Lung microvascular endothelial cell (primary cell): ENCODE results near the gene FRRS1L. TPM values are rescaled to one million over a fixed set of nuclear protein-coding genes. Genes with fewer than 3 reads are reported as not detected.

Experiments used
- DNase-seq, 2 donors: peaks; one replicate each; pipeline versions ENCODE4 v3.0.0 to v3.0.0-alpha.2; 2010; ENCODE audit warnings: low read depth in 2 of 2
- total RNA-seq: library from RNA; depleted of rRNA; stranded (reverse); fragments of >200 nt; gene quantifications from 2 replicates; pipeline ENCODE4 v1.2.1, GENCODE V29; 2014

FRRS1L gene
- total RNA-seq, 1 donor from 2014 or later, result not detected

DNA sequence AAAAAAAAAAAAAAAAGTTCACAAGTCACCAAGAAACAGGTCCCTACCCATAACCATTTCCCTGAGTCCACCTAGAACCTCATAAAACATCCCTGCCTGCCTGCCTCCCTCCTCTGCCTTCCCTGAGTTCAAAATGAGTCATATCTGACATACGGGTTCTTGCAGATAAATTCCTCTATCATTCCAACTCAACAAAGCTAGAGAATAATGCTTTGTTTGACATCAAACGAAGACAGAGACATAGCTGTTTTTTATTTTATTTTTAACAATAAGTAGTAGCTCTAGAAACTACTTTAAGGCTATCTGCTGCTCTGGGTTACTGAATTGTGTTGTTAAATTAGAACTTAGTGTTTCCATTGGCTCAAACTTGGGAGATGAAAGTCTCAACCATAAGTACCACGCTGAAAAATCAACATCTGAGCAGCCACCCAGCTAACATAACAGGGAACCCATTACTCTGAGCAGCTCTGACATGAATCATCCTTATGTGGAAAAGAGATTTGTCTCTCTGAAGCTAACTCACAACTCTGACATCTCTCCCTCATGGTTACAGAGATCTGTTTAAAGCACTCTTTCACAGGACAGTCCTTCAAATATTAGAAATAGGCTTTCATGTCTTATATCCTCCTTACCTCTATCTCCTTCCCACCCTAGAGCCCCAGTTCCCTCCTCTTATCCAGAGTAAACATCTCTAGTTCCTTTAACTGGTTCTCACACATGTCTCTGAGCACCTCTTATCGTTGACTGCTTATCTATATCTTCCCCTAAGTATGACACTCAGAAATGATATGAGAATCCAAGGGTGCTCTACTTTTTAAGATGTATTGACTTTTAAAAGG is 59.4 kb downstream of the FRRS1L start:
- peak; percentile 49 to 72 for DNase-seq

DNA sequence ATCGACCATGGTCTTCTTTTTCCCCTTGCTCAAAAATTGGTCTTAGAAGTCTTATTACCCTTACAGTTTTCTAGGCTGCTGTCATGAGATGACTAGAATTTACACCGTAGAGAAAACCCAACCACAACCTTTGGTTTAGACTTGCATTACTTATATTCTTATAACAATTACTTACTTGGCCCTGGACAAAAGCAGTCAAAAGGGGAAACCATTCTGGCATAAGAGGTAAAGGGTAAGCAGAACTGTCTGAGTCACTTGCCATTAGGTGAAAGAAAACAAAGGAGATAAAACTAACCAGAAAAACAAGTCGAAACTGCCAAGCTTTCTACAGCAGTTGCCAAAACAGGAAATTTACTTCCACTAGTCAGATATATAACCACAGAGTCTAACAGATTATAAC is 65.2 kb downstream of the FRRS1L start:
- DNase-seq, result peak; percentile 83 to 92

DNA sequence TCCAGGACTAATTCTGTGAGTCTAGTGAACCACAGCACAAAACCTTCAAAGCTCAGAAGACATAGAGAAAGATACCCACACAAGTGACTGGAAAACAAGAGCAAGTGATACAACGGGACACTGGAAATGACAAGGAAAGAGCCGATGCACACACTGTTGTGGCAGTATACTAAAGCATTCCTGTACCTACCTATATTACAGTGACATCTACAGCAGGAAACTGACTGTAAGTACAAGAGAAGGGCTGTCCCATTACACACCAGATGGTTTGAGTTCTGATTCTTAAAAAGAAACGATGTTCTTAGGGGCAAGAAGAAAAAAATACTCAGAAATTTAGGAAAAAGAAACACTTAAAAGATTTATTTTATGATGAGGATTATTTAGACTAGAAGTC is 65.8 kb downstream of the FRRS1L start:
- peak; percentile 17 to 32 for DNase-seq

DNA sequence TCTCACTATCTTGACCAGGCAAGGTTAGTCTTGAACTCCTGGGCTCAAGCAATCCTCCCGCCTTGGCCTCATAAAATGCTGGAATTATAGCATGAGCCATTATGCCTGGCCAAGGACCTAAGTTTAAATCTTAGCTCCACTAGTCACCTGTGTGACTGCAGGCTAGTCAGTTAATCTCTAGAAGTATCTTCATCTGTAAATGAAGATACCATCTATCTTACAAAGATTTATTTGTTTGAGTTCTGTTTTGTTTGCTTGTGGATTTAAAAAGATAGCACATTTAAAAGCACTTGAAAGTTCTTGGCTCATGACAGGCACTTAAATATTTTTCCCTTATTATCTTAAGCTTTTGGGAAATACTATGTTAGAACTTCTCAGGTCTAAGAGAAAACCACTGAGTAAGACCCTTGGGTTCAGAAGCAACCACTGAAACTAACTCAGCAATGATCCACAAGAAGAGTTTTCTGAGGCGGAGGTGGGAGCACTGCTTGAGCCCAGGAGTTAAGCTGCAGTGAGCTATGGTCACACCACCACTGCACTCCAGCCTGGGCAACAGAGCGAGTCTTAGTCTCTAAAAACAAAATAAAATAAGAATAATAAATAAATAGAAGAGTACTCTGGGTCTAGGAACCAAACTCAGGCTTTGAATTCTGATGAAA is 66.4 kb downstream of the FRRS1L start:
- no peak for DNase-seq

DNA sequence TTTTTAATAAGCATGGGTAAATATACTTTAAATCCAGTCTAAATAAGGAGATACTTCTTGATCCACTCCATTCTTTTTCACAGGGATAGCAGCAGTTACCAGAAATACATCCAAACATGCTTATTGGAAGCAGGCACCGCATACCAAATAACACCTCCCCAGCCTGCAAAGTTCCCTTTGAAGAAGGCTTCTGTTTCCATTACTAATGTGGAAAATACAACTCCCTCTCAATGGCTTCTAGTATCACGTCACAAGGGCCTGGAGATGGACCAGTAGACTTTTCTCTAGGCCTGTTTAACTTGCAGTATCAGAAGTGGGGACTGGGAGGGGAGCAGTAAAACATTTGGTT is 68.1 kb downstream of the FRRS1L start:
- no peak for DNase-seq

DNA sequence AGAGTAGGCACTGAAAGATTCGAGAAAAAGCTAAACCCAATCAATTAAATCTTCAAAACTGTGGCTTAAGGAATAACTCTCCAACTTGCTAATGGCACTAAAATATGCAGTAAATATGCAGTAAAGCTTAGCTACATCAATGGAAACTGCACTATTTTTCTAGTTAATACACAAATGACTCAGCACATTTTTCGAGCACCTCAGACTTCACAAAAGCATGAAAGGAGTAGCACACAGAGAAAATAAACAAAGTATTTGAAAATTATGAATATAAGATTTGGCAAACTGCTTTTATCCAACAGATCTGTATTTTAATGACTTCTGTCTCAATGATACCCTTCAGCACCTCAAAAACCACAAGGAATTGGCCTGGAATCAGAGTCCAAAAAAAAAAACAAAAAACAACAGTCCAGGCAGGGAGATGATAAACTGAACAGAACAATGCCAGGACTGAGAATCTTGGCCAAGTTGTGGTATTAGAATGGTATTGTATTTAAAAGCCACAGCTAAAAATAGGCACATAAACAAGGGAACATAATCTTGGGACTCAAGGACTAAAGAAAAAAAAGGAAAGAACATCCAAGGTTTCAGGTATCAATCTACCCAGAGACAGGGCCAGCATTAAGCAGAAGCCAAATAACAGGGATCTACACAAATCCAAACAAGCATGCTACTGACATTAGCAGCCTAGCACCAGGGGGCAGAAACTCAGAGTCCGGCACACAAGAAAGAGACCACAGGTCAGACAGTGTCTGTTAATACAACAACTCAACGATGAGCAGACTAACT is 68.7 kb downstream of the FRRS1L start:
- peak; percentile 77 to 82 for DNase-seq

DNA sequence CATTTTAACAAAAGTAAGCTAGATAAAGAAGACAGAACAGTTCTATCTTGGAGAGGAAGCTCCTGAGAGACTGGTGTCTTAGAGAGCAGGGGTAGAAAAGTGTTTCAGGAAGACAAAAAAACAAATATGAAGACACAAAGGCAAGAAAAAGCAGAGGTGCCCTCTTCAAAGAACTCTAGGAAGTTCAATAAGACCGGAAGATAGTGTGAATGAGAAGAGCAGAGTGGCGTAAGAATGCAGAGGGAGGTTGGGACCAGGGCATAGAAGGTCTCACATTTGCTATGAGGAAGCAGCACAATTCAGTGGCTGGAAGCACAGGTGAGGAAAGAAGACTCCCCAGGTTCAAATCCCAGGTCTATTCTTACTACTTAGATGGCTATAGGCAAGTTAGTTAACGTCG is 69.9 kb downstream of the FRRS1L start:
- DNase-seq, result no peak

DNA sequence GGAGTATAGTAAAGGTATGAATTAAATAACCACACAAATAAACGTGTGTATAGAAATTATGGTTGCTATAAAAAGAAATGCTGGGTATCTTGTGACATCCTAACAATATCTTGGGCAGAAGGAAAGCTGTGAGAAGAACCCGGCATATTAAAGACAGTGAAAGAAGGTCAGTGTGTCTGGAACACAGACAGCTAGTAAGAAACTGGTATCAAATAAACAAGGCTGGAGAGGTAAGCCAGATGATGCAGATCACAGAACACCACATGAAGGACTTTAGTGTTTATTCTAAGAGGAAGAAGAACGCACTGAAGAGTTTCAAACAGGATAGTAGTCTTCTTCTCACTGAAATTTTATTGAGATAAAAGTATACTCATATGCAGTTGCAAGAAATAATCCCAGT is 71.7 kb downstream of the FRRS1L start:
- no peak for DNase-seq

DNA sequence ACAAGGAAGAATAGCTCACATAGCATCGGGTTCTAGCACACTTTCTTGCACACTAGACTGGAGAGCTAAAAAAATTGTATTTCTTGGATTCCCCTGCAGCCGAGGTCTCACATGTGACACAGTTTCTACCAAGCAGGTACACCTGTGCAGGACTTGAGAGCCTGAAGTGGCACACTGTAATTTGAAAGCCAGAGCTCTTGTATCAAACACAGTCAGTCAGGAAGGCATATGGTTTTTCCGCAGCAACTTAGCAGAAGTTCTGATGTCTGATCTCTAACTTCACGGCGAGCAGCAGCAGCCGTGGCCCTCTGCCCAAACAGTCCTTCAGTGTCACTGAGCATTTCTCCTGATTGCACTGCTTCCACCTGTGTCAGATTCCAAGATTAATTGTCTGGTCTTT is 72.8 kb downstream of the FRRS1L start:
- DNase-seq, result no peak

DNA sequence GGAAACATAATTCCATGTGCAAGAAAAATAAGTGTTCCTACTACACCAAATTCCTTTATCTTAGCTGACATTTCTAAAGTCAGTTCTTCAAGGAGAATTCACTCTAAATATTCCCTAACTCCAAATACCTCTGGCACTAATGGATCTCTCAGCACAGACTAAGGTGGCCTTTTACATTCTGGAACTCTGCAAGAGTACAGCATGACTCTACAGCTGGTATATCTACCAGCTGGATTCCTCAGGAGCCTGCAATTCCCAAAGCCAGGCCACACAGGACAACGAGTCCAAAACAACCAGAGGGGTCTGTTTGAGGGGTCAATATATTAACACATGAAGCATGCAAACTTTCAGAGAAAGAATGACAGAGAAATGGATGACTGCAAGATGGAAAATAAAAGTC is 74.5 kb downstream of the FRRS1L start:
- no peak for DNase-seq

DNA sequence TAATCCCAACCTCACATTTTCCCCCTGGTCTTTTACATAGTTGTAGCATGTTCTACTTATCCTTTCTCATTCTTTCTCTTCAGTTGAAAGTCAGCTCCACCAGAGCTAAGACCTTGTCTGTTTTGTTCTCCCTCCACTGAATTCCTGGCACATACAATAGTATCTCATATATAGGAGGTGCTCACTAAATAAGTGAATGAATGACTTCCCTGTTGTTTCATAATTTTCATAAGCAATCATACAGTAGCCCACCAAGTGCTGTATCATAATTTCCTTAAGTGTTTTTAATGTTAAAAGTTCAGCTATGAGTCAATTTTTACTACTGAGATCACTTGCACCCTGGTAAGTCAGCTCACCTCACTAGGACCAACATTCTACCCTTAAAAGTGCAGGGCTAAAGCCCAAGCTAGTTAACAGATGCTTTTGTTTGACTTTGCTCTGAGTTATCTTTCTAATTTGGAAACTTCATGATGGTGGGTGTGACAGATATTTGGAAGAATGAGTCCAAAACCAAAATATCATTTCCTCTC is 74.9 kb downstream of the FRRS1L start:
- no peak for DNase-seq

DNA sequence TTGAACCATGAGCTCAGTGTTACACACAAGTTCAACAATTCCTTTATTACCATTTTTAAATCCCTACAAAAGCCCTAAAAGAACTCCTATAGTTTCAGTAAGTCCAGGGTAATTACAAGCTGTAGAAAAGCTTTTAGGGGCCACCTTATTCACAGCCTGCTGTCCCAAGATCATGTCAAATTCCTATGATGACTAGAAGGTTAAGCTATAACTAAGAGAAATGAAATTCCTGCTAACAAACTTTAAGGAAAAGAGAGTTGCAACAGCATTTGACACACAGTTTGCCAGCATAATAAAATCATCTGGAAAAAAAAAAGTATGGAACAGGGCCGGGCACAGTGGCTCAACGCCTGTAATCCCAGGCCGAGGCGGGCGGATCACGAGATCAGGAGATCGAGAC is 78.8 kb downstream of the FRRS1L start:
- no peak for DNase-seq

DNA sequence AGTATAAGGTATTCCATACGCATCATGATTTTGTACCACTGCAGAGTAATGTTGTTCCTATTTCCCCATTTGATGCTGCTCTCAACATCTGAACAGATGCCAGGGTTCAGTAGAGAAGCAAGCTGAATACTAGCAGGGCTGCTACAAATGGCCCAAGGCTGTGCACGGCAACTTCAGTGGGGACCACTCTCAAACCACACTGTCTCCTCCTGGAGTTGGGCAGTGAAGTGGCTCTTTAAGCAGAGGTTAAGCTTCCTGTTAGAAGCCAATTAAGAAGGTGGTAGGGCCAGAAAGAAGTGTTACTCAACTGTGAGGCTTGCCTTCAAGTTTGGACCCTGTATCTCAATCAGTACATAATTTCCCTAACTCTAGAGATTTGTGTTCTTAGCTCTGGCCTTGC is 79.3 kb downstream of the FRRS1L start:
- no peak for DNase-seq

DNA sequence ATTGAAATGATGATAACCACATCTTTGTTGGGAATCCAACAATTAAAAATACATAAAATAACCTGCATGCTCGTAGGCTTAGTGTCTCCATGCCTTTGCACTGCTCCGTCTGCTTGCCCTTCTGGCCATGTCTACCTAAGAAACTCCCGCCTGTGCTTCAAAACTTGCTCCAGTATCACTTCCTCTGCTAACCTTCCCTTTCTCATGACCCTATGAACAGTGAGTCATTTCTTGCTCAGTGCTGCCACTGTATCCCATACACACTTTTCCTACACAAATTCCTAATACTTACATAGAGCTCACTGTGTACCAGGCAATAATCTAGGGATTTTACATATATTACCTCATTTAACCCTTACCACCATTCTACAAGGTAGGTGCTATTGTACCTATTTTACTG is 80.8 kb downstream of the FRRS1L start:
- peak in 1 of 2 donors; percentile 76 for DNase-seq

DNA sequence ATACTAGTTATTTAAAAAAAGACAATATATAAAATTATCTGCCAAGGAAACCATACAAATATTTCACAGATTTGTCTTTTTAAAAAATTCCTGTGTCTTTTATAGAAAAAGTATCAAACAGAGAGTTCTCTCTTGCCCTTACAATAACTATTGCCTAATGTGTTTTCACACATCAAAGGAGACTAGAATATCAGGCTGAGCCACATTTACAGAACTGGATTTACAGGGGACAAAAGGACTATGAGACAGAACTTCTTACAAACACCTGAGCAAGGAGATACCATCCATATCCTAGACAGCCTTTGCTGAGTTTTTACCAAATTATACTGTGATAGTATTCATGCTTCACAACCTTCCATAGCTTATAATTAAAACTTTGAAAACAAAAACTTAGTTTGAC is 81.5 kb downstream of the FRRS1L start:
- DNase-seq, result no peak

DNA sequence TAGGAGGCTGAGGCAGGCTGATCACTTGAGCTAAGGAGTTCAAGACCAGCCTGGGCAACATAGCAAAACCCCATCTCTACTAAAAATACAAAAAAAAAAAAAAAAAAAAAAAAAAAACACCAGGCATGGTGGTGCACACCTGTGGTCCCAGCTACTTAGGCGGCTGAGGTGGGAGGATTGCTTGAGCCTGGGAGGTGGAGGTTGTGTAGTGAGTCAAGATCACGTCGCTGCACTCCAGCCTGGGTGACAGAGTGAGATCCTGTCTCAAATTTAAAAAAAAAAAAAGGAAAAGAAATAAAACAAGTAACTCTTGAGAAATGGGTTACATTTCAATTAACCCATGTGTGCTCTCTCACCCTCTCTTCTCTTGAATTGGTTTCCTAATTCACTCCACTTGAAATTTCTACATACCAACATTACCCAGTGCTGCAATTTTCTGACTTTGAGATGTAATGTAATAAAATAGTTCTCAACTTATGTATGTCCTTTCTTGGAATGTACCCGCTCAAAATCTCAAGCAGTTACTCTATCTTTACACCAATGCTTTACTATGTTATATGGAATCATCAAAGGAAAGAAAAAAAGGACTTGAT is 83.1 kb downstream of the FRRS1L start:
- no peak for DNase-seq

DNA sequence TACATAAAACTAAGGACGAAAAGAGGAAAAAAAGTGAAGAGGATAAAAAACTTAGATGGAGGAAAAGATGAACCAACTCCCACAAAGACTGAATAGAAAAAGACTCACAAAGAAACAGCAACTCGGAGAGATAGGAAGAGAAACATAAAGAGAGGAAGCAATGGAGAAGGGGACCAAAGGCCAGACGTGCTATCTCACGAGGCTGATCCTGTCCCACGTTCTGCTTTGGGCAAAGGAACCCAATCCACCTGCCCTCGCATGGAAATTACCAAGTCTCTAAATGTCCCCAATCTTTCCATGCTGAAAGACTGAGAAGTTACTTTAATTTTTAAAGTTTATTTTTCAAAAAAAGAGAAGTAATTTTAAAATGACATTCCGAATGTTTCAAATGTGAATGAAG is 83.9 kb downstream of the FRRS1L start:
- no peak for DNase-seq

DNA sequence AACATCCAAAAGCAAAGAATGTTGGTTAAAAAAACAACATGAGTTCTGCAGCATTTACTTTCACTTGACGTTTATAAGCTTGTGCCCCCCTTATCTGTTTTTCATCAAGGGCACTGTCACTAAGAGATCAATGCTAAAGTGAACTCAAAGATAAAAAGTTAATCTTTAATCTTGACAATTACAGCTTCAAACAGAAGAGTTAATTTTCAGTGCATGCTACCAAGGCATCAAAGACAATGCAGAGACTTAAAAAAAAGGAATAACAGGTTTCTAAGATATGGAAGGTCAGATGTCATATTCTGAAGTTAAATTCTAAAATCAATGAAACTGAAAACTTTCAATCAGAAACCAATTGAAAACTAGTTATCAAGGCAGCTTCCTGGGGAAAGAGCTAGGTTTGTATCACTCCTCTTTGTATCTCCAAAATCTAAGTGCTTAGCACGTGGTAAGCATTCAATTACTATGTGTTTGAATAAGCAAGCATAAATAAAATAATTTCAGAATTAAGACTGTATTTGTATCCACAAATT is 84.9 kb downstream of the FRRS1L start:
- DNase-seq, result no peak
